ENCODE data around the gene NOTCH3.

NOTCH3 gene

GRCh38 chr19:15175609-15176008 lies 25.2 kb downstream of the NOTCH3 start:
- TF ChIP-seq, protein P1, sequence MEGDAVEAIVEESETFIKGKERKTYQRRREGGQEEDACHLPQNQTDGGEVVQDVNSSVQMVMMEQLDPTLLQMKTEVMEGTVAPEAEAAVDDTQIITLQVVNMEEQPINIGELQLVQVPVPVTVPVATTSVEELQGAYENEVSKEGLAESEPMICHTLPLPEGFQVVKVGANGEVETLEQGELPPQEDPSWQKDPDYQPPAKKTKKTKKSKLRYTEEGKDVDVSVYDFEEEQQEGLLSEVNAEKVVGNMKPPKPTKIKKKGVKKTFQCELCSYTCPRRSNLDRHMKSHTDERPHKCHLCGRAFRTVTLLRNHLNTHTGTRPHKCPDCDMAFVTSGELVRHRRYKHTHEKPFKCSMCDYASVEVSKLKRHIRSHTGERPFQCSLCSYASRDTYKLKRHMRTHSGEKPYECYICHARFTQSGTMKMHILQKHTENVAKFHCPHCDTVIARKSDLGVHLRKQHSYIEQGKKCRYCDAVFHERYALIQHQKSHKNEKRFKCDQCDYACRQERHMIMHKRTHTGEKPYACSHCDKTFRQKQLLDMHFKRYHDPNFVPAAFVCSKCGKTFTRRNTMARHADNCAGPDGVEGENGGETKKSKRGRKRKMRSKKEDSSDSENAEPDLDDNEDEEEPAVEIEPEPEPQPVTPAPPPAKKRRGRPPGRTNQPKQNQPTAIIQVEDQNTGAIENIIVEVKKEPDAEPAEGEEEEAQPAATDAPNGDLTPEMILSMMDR (IDR thresholded peaks at IDR 0.05; ENCODE audit: low read depth, low read length) = no peak
- DNase-seq (ENCODE audit: extremely low read depth, low read depth) = no peak

GRCh38 chr19:15173746-15174404 lies 26.9 kb downstream of the NOTCH3 start:
- TF ChIP-seq, protein P1 (IDR thresholded peaks at IDR 0.05; ENCODE audit: low read depth, low read length) = peak; percentile 8
- DNase-seq (ENCODE audit: extremely low read depth, low read depth) = no peak

GRCh38 chr19:15170345-15170744 lies 30.4 kb downstream of the NOTCH3 start:
- TF ChIP-seq, protein P1 (IDR thresholded peaks at IDR 0.05; ENCODE audit: low read depth, low read length) = no peak
- no peak for DNase-seq (ENCODE audit: extremely low read depth, low read depth)

GRCh38 chr19:15169541-15170285 lies 31.1 kb downstream of the NOTCH3 start:
- no peak for DNase-seq (ENCODE audit: extremely low read depth, low read depth)
- TF ChIP-seq, protein P1 (IDR thresholded peaks at IDR 0.05; ENCODE audit: low read depth, low read length) = no peak

DNA sequence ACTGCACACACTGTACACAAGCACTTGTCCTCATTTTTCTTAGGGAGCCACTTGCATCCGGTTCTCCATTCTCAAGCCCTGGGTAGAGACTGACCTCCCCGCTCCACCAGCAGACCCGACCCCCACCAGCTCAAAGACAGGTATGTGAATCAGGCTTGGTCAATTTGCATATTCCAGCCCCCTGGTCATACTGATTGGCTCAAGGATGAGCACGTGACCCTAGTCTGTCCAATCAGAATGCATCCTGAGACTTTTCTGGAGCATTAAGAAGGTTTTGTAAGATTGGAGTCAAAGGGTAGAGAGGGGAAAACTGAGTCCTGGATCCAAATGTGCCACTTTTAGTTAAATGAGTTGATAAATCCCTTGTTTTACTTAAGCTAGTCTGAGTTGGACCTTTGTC lies 34.1 kb downstream of the NOTCH3 start:
- TF ChIP-seq, protein P1 (IDR thresholded peaks at IDR 0.05; ENCODE audit: low read depth, low read length) = no peak
- no peak for DNase-seq (ENCODE audit: extremely low read depth, low read depth)

DNA sequence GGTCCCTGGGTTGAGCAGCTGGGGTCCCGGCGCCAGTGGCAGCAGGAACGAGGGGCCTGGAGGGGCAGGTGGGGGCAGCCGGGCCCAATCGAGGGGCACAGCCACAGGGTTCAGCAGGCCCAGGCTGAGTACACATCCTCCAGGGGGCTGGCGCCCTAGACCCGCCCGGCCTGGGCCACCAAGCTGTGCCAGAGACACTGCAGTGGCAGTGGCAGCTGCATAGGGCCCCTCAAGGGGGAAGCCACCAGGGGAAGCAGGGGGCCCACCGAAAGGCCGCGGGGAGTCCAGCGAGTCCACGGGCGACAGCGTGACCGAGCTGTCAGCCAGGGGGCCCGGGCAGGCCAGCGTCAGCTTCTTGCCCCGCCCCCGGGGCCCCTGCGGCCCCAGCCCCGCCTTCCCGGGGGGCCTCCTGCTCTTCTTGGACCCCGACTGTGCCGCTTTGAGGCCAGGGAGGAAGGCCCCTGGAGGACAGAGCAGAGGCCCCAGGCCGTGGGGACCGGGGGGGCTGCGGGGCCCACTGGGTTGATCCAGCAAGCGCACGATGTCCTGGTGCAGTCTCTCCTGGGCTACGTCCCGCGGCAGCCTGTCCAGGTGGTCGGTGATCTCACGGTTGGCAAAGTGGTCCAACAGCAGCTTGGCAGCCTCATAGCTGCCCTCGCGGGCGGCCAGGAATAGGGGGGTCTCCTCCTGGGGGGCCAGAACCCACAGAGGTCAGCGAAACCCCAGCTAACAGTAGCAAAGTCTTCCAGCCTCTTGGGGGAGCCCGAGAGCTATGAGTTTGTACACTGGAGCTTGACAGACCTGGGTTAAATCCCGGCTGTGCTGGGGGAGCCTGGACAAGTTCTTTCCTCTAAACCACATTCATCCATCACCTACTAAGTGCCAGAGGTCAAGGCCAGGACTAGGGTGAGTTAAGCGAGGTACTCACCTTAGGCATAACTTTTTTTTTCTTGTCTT lies 39.5 kb downstream of the NOTCH3 start:
- DNase-seq (ENCODE audit: extremely low read depth, low read depth) = no peak
- TF ChIP-seq, protein P1 (IDR thresholded peaks at IDR 0.05; ENCODE audit: low read depth, low read length) = peak; percentile 49
